ENCODE results near the gene NAALADL2. TPM values are rescaled to one million over a fixed set of nuclear protein-coding genes. Genes with fewer than 3 reads are reported as not detected.

The NAALADL2 gene
- total RNA-seq, 2 experiments from 2014 or later, result not detected

DNA sequence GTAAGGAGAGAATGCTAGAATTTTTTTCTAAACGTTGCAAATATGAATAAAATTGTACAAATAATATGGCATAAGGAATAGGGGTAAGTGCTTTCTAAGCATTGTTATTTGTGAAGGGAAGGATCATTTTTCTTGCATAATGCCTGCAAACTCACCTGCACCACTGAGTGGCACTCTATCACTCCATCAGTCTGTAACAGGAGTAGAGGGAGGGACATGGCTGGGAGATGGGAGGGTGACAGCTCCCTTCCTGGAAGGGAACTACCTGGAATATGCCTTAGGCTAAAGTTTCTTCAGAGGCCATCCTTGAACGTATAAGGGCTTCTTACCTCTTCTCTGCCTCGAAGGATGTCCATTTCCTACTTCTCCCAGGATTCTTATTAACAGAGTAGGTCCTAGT lies 3.0 kb downstream of the NAALADL2 start:
- Mint-ChIP-seq H3K36me3 (ENCODE audit: low read depth) (no peaks in the 10 kb centered on the region), H3K4me3 (no peak overlapping the region), H3K27me3 (no peaks in the 10 kb centered on the region), H3K9me3 (peaks cover under 1% of the 10 kb centered on the region), H3K27ac (no peak overlapping the region), H3K4me1 (no peaks in the 10 kb centered on the region)
- DNase-seq, result no peak
- ChIA-PET CTCF (no interaction called here), POLR2A (no interaction called here)

DNA sequence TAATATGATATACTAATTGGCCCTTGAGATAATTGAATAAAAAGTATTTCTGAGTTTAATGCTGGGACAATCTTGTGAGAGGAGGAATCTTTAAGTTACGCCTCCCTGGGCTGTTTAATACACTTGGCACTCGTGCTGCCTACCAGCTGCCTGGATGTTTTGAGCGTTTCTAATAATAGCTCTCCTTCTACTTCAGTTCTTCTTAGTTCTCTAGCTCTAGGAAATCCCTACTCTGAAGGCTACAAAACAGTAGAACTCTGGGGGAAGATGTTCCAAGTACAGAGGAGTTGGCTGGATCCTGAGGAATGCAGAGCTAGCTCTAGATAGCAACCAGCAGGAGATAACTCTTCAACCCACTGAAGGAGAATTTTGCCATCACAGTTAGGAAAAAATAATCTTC lies 3.5 kb downstream of the NAALADL2 start:
- Mint-ChIP-seq H3K4me3 (no peak overlapping the region), H3K4me1 (no peaks in the 10 kb centered on the region), H3K27me3 (no peaks in the 10 kb centered on the region), H3K9me3 (peaks cover 3% of the 10 kb centered on the region), H3K27ac (no peak overlapping the region), H3K36me3 (ENCODE audit: low read depth) (no peaks in the 10 kb centered on the region)
- POLR2A ChIA-PET, result no interaction called here
- no peak for DNase-seq
- CTCF ChIA-PET, result interaction anchor here (0.5 kb wide), 1 partner anchor 1928 kb away, joined by 3 read pairs; no protein-coding TSS in a partner anchor

DNA sequence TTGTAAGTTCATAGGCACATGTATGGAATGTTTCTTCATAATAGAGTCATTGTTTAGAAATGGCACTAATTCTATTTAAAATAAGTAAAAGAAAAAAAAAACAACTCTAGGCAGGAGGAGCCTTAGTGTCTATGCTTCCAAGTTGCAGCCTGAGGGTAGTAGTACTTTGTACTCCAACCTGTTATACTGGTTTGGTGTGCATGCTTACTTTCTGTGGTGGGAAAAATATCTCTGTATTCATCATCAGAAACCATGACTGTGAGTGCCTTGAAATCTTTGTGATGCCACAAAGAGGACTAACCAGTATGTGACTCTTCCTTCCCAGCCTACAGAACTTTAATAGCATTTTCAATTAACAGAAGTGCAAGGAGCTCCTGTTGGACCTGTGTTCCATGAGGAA lies 4.4 kb downstream of the NAALADL2 start:
- CTCF ChIA-PET, result interaction anchor here (0.5 kb wide), 1 partner anchor 1927 kb away, joined by 3 read pairs; no protein-coding TSS in a partner anchor
- no peaks in the 10 kb centered on the region for H3K27me3 Mint-ChIP-seq
- no peak overlapping the region for H3K4me3 Mint-ChIP-seq
- H3K4me1 Mint-ChIP-seq, result no peaks in the 10 kb centered on the region
- H3K27ac Mint-ChIP-seq, result no peak overlapping the region
- H3K9me3 Mint-ChIP-seq, result peaks cover 3% of the 10 kb centered on the region
- no peaks in the 10 kb centered on the region for H3K36me3 Mint-ChIP-seq (ENCODE audit: low read depth)
- POLR2A ChIA-PET, result no interaction called here
- DNase-seq, result no peak

DNA sequence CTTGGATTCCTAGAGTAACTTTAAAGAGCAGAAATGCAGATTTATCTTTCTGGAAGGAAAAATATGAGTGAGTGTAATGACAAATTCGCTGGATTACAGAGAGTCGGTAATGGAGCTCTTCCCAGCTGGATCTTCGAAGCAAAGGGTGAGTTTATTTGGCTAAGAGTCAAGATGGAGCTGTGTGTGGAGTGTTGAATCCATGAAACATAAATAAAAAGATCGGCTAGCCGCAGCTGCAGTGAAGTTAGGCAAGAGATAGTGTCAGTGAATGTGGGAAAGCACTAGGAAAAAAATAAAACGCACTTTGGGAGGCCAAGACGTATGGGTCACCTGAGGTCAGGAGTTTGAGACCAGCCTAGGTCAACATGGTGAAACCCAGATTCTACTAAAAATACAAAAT lies 10.3 kb downstream of the NAALADL2 start:
- no peak overlapping the region for H3K4me3 Mint-ChIP-seq
- no peak for DNase-seq
- CTCF ChIA-PET, result interaction anchor here (0.6 kb wide), 1 partner anchor 20 kb away, joined by 4 read pairs; no protein-coding TSS in a partner anchor

GRCh38 chr3:174873832-174874657 lies 14.9 kb downstream of the NAALADL2 start:
- POLR2A ChIA-PET, result no interaction called here
- Mint-ChIP-seq H3K4me3 (no peak overlapping the region), H3K36me3 (ENCODE audit: low read depth) (no peaks in the 10 kb centered on the region), H3K4me1 (no peaks in the 10 kb centered on the region), H3K9me3 (peaks cover 2% of the 10 kb centered on the region), H3K27me3 (no peaks in the 10 kb centered on the region), H3K27ac (no peak overlapping the region)
- CTCF ChIA-PET, result no interaction called here
- no peak for DNase-seq

More for the DNA sequence above, 10.3 kb downstream of the NAALADL2 start:
- POLR2A ChIA-PET, result no interaction called here
- Mint-ChIP-seq H3K4me1 (no peaks in the 10 kb centered on the region), H3K27me3 (no peaks in the 10 kb centered on the region), H3K36me3 (ENCODE audit: low read depth) (no peaks in the 10 kb centered on the region), H3K27ac (no peak overlapping the region), H3K9me3 (peaks cover 3% of the 10 kb centered on the region)

GRCh38 chr3:174882789-174883188 lies 23.7 kb downstream of the NAALADL2 start:
- H3K9me3 Mint-ChIP-seq, result peaks cover 13% of the 10 kb centered on the region
- ChIA-PET CTCF (no interaction called here), POLR2A (no interaction called here)
- DNase-seq, result no peak
- no peak overlapping the region for H3K27ac Mint-ChIP-seq
- H3K4me1 Mint-ChIP-seq, result no peaks in the 10 kb centered on the region
- H3K36me3 Mint-ChIP-seq (ENCODE audit: low read depth), result no peaks in the 10 kb centered on the region
- H3K27me3 Mint-ChIP-seq, result no peaks in the 10 kb centered on the region
- H3K4me3 Mint-ChIP-seq, result no peak overlapping the region

GRCh38 chr3:174883881-174884675 lies 24.9 kb downstream of the NAALADL2 start:
- Mint-ChIP-seq H3K4me1 (no peaks in the 10 kb centered on the region), H3K4me3 (no peak overlapping the region)
- CTCF ChIA-PET, result no interaction called here

GRCh38 chr3:174884776-174885568 lies 25.8 kb downstream of the NAALADL2 start:
- H3K4me1 Mint-ChIP-seq, result no peaks in the 10 kb centered on the region
- peaks cover 12% of the 10 kb centered on the region for H3K9me3 Mint-ChIP-seq
- no peak for DNase-seq
- no peak overlapping the region for H3K4me3 Mint-ChIP-seq
- H3K27ac Mint-ChIP-seq, result no peak overlapping the region
- H3K27me3 Mint-ChIP-seq, result no peaks in the 10 kb centered on the region
- ChIA-PET CTCF (no interaction called here), POLR2A (no interaction called here)
- H3K36me3 Mint-ChIP-seq (ENCODE audit: low read depth), result no peaks in the 10 kb centered on the region

More at GRCh38 chr3:174883881-174884675, 24.9 kb downstream of the NAALADL2 start:
- Mint-ChIP-seq H3K9me3 (peaks cover 12% of the 10 kb centered on the region), H3K36me3 (ENCODE audit: low read depth) (no peaks in the 10 kb centered on the region), H3K27me3 (no peaks in the 10 kb centered on the region), H3K27ac (no peak overlapping the region)
- POLR2A ChIA-PET, result no interaction called here
- DNase-seq, result no peak

- Mint-ChIP-seq H3K9me3 (peaks cover 17% of the 10 kb centered on the region), H3K36me3 (ENCODE audit: low read depth) (no peaks in the 10 kb centered on the region), H3K4me3 (no peak overlapping the region), H3K27me3 (no peaks in the 10 kb centered on the region), H3K27ac (no peak overlapping the region), H3K4me1 (no peaks in the 10 kb centered on the region)
- ChIA-PET CTCF (no interaction called here), POLR2A (no interaction called here)
- no peak for DNase-seq
These were observed 32.5 kb downstream of the NAALADL2 start for GRCh38 chr3:174891524-174892203.

- Mint-ChIP-seq H3K9me3 (no peaks in the 10 kb centered on the region), H3K36me3 (ENCODE audit: low read depth) (no peaks in the 10 kb centered on the region), H3K27me3 (no peaks in the 10 kb centered on the region), H3K4me1 (no peaks in the 10 kb centered on the region), H3K27ac (no peak overlapping the region), H3K4me3 (no peak overlapping the region)
- POLR2A ChIA-PET, result no interaction called here
- no peak for DNase-seq
- CTCF ChIA-PET, result no interaction called here
These were observed 47.9 kb downstream of the NAALADL2 start for GRCh38 chr3:174907027-174907426.

DNA sequence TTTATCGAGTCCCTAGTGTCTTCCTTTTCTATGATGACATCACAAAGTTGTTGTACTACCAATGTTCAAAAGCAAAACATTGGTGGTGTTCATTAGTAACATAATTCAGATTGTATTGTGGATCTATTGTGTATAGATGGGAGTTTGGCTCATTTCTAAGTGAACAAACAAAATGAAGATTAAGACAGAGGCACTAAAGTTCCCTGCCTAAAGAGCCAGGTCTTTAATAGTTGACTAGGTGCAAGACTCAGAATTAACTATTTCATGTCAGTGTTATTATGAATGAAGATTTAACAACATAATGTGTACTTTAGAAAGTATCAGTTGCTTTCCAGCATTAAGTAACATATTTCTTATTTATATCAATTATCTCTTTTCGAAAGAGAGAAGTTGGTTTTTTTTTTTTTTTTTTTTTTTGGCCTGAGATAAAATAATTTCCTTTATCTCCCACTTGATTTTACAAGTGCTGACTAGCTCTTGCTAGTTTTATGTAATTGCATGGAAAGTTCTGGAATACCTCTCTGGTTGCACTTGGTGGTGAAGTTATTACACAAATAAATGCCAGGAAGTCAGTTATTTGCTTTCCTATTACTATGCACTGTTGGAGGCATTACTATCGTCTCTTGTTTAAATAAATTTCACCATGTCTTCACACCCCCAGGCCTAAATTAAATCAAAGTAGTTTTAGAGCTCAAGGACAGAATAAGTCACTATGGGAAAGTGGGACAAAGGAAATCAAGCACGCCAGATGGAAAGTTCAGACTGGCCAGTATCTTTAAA lies 48.7 kb downstream of the NAALADL2 start:
- no peaks in the 10 kb centered on the region for H3K36me3 Mint-ChIP-seq (ENCODE audit: low read depth)
- no peak overlapping the region for H3K4me3 Mint-ChIP-seq
- ChIA-PET POLR2A (no interaction called here), CTCF (no interaction called here)
- DNase-seq, result no peak
- no peaks in the 10 kb centered on the region for H3K4me1 Mint-ChIP-seq
- H3K9me3 Mint-ChIP-seq, result no peaks in the 10 kb centered on the region
- H3K27me3 Mint-ChIP-seq, result no peaks in the 10 kb centered on the region
- no peak overlapping the region for H3K27ac Mint-ChIP-seq
